K562 (cell line): ENCODE data around the gene DDAH1. TPM values are rescaled to one million over a fixed set of nuclear protein-coding genes. Genes with fewer than 3 reads are reported as not detected.

Experiments used
- ATAC-seq: fragments of 200-7000 bp; cut with Tn5 transposase; 3 replicates; pipeline ENCODE4 v1.9.1; 2020; ENCODE audit warnings: moderate library complexity
- BruUV-seq: library from RNA; stranded (reverse); fragments of 400-500 nt; replicated peaks from 2 replicates; lab custom pipeline; 2021; lab: Mats Ljungman, UMichigan
- CTCF ChIA-PET: fragments of 300-600 bp; formaldehyde crosslinking; extraction: SDS; loops from one replicate; lab custom pipeline; 2021; ENCODE audit warnings: low intra/inter-chr PET ratio; lab: Yijun Ruan, JAX
- POLR2A ChIA-PET: fragments of 300-600, 350-650 bp; sonication (Branson Sonifier 250); formaldehyde crosslinking; extraction: SDS; loops from one replicate; lab custom pipeline; 2021; ENCODE audit warnings: antibody characterized with exemption, inconsistent platforms; lab: Yijun Ruan, JAX
- DNase-seq, 4 experiments: peaks; one replicate each; pipeline versions ENCODE4 v3.0.0 to v3.0.0-alpha.2; 2011 to 2018; ENCODE audit warnings: low spot score in 3 of 4, mixed read lengths in 3 of 4; ENCODE audit errors: extremely low read depth in 1 of 4
- FAIRE-seq: peaks from 2 replicates; lab custom pipeline; 2011; peaks lifted over from hg19 to GRCh38; lab: Jason Lieb, UNC
- H2AFZ ChIP-seq: 2 replicates; pipeline ENCODE4 v1.6.0; 2011; ENCODE audit warnings: low read depth, low read length, control low read depth, inconsistent platforms
- H3K27ac ChIP-seq: fragments of 200-600 bp; 3 replicates; pipeline ENCODE4 v1.8.0; 2011; ENCODE audit warnings: low read depth, mild to moderate bottlenecking, control low read depth, inconsistent platforms, low read length, moderate library complexity, mixed read lengths; ENCODE audit errors: extremely low read depth
- H3K27me3 ChIP-seq, 2 experiments: fragments of 300-600 bp in 1 of 2; 2 replicates in 1 of 2; 3 replicates in 1 of 2; pipeline versions ENCODE4 v1.6.0 to v1.8.0; 2011; ENCODE audit warnings: inconsistent platforms in 2 of 2, low read length in 2 of 2, mild to moderate bottlenecking in 1 of 2, mixed read lengths in 1 of 2, moderate library complexity in 1 of 2; ENCODE audit not compliant: control insufficient read depth in 2 of 2, insufficient read depth in 2 of 2
- H3K36me3 ChIP-seq: fragments of 300-600 bp; 3 replicates; pipeline ENCODE4 v1.8.0; 2011; ENCODE audit warnings: mild to moderate bottlenecking, low read length, inconsistent platforms; ENCODE audit not compliant: control insufficient read depth, insufficient read depth
- H3K4me1 ChIP-seq, 2 experiments: fragments of 200-600 bp in 1 of 2; replicated peaks in 1 of 2; 2 replicates in 1 of 2; 3 replicates in 1 of 2; pipeline versions ENCODE4 v1.5.1 to v1.8.0; 2011; ENCODE audit warnings: inconsistent platforms in 2 of 2, low read length in 2 of 2, mild to moderate bottlenecking in 1 of 2, mixed read lengths in 1 of 2, moderate library complexity in 1 of 2; ENCODE audit not compliant: control insufficient read depth in 2 of 2, insufficient read depth in 2 of 2
- H3K4me2 ChIP-seq: 2 replicates; pipeline ENCODE4 v1.6.1; 2011; ENCODE audit warnings: low read length, control low read depth, inconsistent platforms, mixed read lengths; ENCODE audit not compliant: insufficient read depth
- H3K4me3 ChIP-seq: fragments of 200-600 bp; sonication (generic), shearing (Covaris generic); 2 replicates; pipeline ENCODE4 v1.5.1; 2016; ENCODE audit warnings: control low read depth, inconsistent platforms
- H3K79me2 ChIP-seq: fragments of 200-600 bp; 3 replicates; pipeline ENCODE4 v1.8.0; 2011; ENCODE audit warnings: low read length, inconsistent platforms; ENCODE audit not compliant: control insufficient read depth, insufficient read depth
- H3K9ac ChIP-seq, 2 experiments: 2 replicates each; pipeline versions ENCODE4 v1.6.0 to v1.6.1; 2011; ENCODE audit warnings: low read depth in 2 of 2, low read length in 2 of 2, control low read depth in 1 of 2, inconsistent platforms in 1 of 2, mild to moderate bottlenecking in 1 of 2, mixed read lengths in 1 of 2; ENCODE audit not compliant: insufficient read depth in 1 of 2
- H3K9me1 ChIP-seq: one replicate; pipeline ENCODE4 v1.6.0; 2011; ENCODE audit warnings: inconsistent platforms, mild to moderate bottlenecking, low read length, moderate library complexity; ENCODE audit not compliant: control insufficient read depth, insufficient read depth
- H3K9me3 ChIP-seq: replicated peaks from 2 replicates; pipeline ENCODE4 v1.5.1; 2011; ENCODE audit warnings: low read depth, low read length, inconsistent platforms; ENCODE audit not compliant: control insufficient read depth, insufficient read depth
- H4K20me1 ChIP-seq: replicated peaks from 2 replicates; pipeline ENCODE4 v1.6.1; 2011; ENCODE audit warnings: low read length, inconsistent platforms, mixed read lengths; ENCODE audit not compliant: control insufficient read depth, insufficient read depth
- FOXK1 ChIP-seq: sonication (generic); formaldehyde crosslinking; IDR thresholded peaks from 2 replicates; pipeline ENCODE4 v1.8.0; 2022; ENCODE audit warnings: missing genetic modification reagents, mild to moderate bottlenecking, borderline replicate concordance
- MEIS2 ChIP-seq: fragments of 450-650 bp; IDR thresholded peaks from 2 replicates; pipeline ENCODE4 v1.6.1; 2014; ENCODE audit warnings: mild to moderate bottlenecking; ENCODE audit not compliant: partially characterized antibody
- PTRF ChIP-seq: fragments of 450-650 bp; IDR thresholded peaks from 2 replicates; pipeline ENCODE4 v1.6.1; 2016; ENCODE audit warnings: mild to moderate bottlenecking, missing genetic modification characterization, missing compliant biosample characterization
- ZBTB34 ChIP-seq: fragments of 250-450 bp; sonication (Bioruptor Pico); IDR thresholded peaks from 2 replicates; pipeline ENCODE4 v1.8.0; 2021; ENCODE audit warnings: mild to moderate bottlenecking, moderate library complexity
- ZNF140 ChIP-seq: fragments of 250-450 bp; sonication (Bioruptor Pico); IDR thresholded peaks from 2 replicates; pipeline ENCODE4 v1.8.0; 2021; ENCODE audit warnings: moderate library complexity, mild to moderate bottlenecking, inconsistent platforms
- WGBS: fragments of 100-300 bp; shearing (Covaris generic); methylation state at CpG from one replicate; pipeline ENCODE4 v1.1.6; 2016; ENCODE audit warnings: low coverage, mixed read lengths; ENCODE audit not compliant: insufficient coverage; ENCODE audit errors: missing lambda C conversion rate; 5-methylcytosine and 5-hydroxymethylcytosine counted together
- in situ Hi-C: fragments of 300-500 bp; cut with MboI; formaldehyde crosslinking; loops from 4 replicates; pipeline ENCODE4 v1.15.0; 2018; ENCODE audit warnings: inconsistent platforms, mixed read lengths
- intact Hi-C: fragments of 100-400 bp; cut with micrococcal nuclease; formaldehyde crosslinking; loops from 2 replicates; pipeline ENCODE4 v1.14.2; 2022
- polyA plus RNA-seq, 8 experiments: library from polyadenylated mRNA; depleted of rRNA in 4 of 8; stranded (reverse) in 5 of 8; unstranded in 3 of 8; fragments of >200 nt; fragmentation: Nextera tagmentation in 2 of 8; fragmentation: Illumina TruSeq in 1 of 8; extraction: Ambion mirVana in 2 of 8; extraction: Trizol in 1 of 8; gene quantifications; 2 replicates each; pipeline versions ENCODE4 v1.2.1 to v1.2.3, GENCODE V29; 2011 to 2014; ENCODE audit warnings: inconsistent platforms in 1 of 8, missing spikeins in 1 of 8
- total RNA-seq, 7 experiments: library from RNA; depleted of rRNA in 6 of 7; stranded (reverse); fragments of >200 nt in 6 of 7; fragmentation: Illumina TruSeq in 2 of 7; extraction: Trizol in 2 of 7; gene quantifications; 2 replicates each; pipeline versions ENCODE4 v1.2.1 to v1.2.3, GENCODE V29; 2011 to 2021; ENCODE audit warnings: low replicate concordance in 1 of 7

The DDAH1 gene
- total and polyA plus RNA-seq, 9 of the 15 experiments (the other 6 are each of a cell fraction or from before 2014, with no cell fraction given) = 0.04 to 0.24 (median 0.10) TPM

- Histone ChIP-seq H3K79me2 (no peaks in the 10 kb centered on the region), H3K9me1 (no peaks in the 10 kb centered on the region), H3K27me3 (no peaks in the 10 kb centered on the region; a peak in 1 of 5 replicates), H2AFZ (no peak overlapping the region), H3K4me3 (no peak overlapping the region), H3K27ac (no peak overlapping the region), H3K9ac (no peak overlapping the region), H4K20me1 (no peaks in the 10 kb centered on the region), H3K4me2 (no peak overlapping the region), H3K9me3 (no peaks in the 10 kb centered on the region), H3K4me1 (no peaks in the 10 kb centered on the region), H3K36me3 (no peaks in the 10 kb centered on the region)
- ATAC-seq = no peak
- no peak for FAIRE-seq
- ChIA-PET CTCF (no interaction called here), POLR2A (interaction anchor here (0.8 kb wide), 1 partner anchor 39 kb away, joined by 4 read pairs; no protein-coding TSS in a partner anchor)
- WGBS = 0% methylated on average over 5 of the region's 5 CpGs
- in situ Hi-C loops = no loop called here
- TF ChIP-seq MEIS2 = no peak
- no peak for TF ChIP-seq PTRF
- no peak for TF ChIP-seq ZNF140 (CRISPR knock-in tag)
- TF ChIP-seq ZBTB34 (CRISPR knock-in tag) = no peak
- TF ChIP-seq FOXK1 (CRISPR knock-in tag) = no peak
- BruUV-seq = no TSS peak
- intact Hi-C loops = no loop called here
- no peak for DNase-seq
Measured at GRCh38 chr1:85323770-85324169, 141.2 kb downstream of the DDAH1 start.
